HepG2 (cell line): ENCODE results near the gene ZNF334. TPM values are rescaled to one million over a fixed set of nuclear protein-coding genes. Genes with fewer than 3 reads are reported as not detected.

ENCODE experiments used
- AGO2 ChIP-seq: fragments of 200-400 bp; formaldehyde crosslinking; optimal IDR thresholded peaks from 2 replicates; pipeline ENCODE3; 2017; ENCODE audit warnings: mild to moderate bottlenecking, low read depth, low read length, moderate library complexity
- ARID2 ChIP-seq: sonication (generic); formaldehyde crosslinking; IDR thresholded peaks from 2 replicates; pipeline ENCODE4 v1.8.1; 2022; ENCODE audit warnings: mild to moderate bottlenecking, missing genetic modification reagents, borderline replicate concordance
- ELF4 ChIP-seq: sonication (generic); formaldehyde crosslinking; IDR thresholded peaks from 2 replicates; pipeline ENCODE4 v1.5.0; 2020; ENCODE audit warnings: missing genetic modification reagents, mild to moderate bottlenecking, moderate library complexity, borderline replicate concordance
- GFI1 ChIP-seq: sonication (generic); formaldehyde crosslinking; IDR thresholded peaks from 2 replicates; pipeline ENCODE4 v1.5.0; 2020; ENCODE audit warnings: missing genetic modification reagents, mild to moderate bottlenecking, borderline replicate concordance
- ISL2 ChIP-seq: sonication (generic); formaldehyde crosslinking; IDR thresholded peaks from 2 replicates; pipeline ENCODE4 v1.5.0; 2020; ENCODE audit warnings: missing genetic modification reagents
- MIXL1 ChIP-seq: IDR thresholded peaks from 2 replicates; pipeline ENCODE4 v1.6.1; 2016
- NCOA1 ChIP-seq: sonication (generic); formaldehyde crosslinking; IDR thresholded peaks from 2 replicates; pipeline ENCODE4 v1.9.0; 2021; ENCODE audit warnings: missing genetic modification reagents
- NFATC3 ChIP-seq: sonication (generic); formaldehyde crosslinking; IDR thresholded peaks from 2 replicates; pipeline ENCODE4 v1.5.1; 2020; ENCODE audit warnings: mild to moderate bottlenecking, missing genetic modification reagents
- NFE2L1 ChIP-seq: sonication (generic); formaldehyde crosslinking; IDR thresholded peaks from 2 replicates; pipeline ENCODE4 v1.4.0; 2020; ENCODE audit warnings: missing genetic modification reagents, mild to moderate bottlenecking, borderline replicate concordance
- PAF1 ChIP-seq: IDR thresholded peaks from 2 replicates; pipeline ENCODE4 v1.6.1; 2016; ENCODE audit warnings: missing genetic modification reagents, missing compliant biosample characterization
- PHF21A ChIP-seq: sonication (generic); formaldehyde crosslinking; IDR thresholded peaks from 2 replicates; pipeline ENCODE4 v1.5.0; 2020; ENCODE audit warnings: mild to moderate bottlenecking, missing genetic modification reagents
- PHF8 ChIP-seq: sonication (generic); formaldehyde crosslinking; IDR thresholded peaks from 2 replicates; pipeline ENCODE4 v1.5.0; 2020; ENCODE audit warnings: missing genetic modification reagents
- REXO4 ChIP-seq: sonication (generic); formaldehyde crosslinking; IDR thresholded peaks from 2 replicates; pipeline ENCODE4 v1.8.0; 2022; ENCODE audit warnings: missing genetic modification reagents, mild to moderate bottlenecking, borderline replicate concordance
- SRSF9 ChIP-seq: fragments of 200-400 bp; formaldehyde crosslinking; IDR thresholded peaks from 2 replicates; pipeline ENCODE4 v1.6.1; 2018; ENCODE audit warnings: borderline replicate concordance, mild to moderate bottlenecking, low read depth, low read length; ENCODE audit not compliant: insufficient read depth, poor library complexity, severe bottlenecking
- TEAD2 ChIP-seq: sonication (generic); formaldehyde crosslinking; IDR thresholded peaks from 2 replicates; pipeline ENCODE4 v1.9.0; 2021; ENCODE audit warnings: missing genetic modification reagents
- ZNF260 ChIP-seq: sonication (generic); formaldehyde crosslinking; IDR thresholded peaks from 2 replicates; pipeline ENCODE4 v1.4.0; 2020; ENCODE audit warnings: missing genetic modification reagents, low read depth, mild to moderate bottlenecking, borderline replicate concordance
- ZNF839 ChIP-seq: sonication (generic); formaldehyde crosslinking; IDR thresholded peaks from 2 replicates; pipeline ENCODE4 v1.4.0; 2020; ENCODE audit warnings: missing genetic modification reagents, mild to moderate bottlenecking, borderline replicate concordance
- ZNF879 ChIP-seq: sonication (generic); formaldehyde crosslinking; IDR thresholded peaks from 2 replicates; pipeline ENCODE4 v1.8.1; 2023; ENCODE audit warnings: missing genetic modification reagents
- polyA plus RNA-seq, 8 experiments: library from polyadenylated mRNA; depleted of rRNA in 3 of 8; stranded (reverse) in 7 of 8; unstranded in 1 of 8; fragments of >200 nt; fragmentation: Illumina TruSeq in 4 of 8; extraction: Trizol in 4 of 8; gene quantifications; 2 replicates each; pipeline versions ENCODE4 v1.2.1 to v1.2.3, GENCODE V29; 2011 to 2016; ENCODE audit warnings: low read depth in 4 of 8, missing spikeins in 1 of 8, mixed read lengths in 1 of 8; ENCODE audit not compliant: insufficient read depth in 1 of 8
- total RNA-seq, 5 experiments: library from RNA; depleted of rRNA; stranded (reverse); fragments of >200 nt; fragmentation: Illumina TruSeq; extraction: Trizol; gene quantifications; 2 replicates each; pipeline ENCODE4 v1.2.3, GENCODE V29; 2016; ENCODE audit warnings: low read depth in 1 of 5
- TF ChIP-seq, protein P1 (sequence below): sonication (generic); formaldehyde crosslinking; IDR thresholded peaks from 2 replicates; pipeline ENCODE4 v1.4.0; 2020; ENCODE audit warnings: missing genetic modification reagents
- TF ChIP-seq, protein P2 (sequence below): sonication (generic); formaldehyde crosslinking; IDR thresholded peaks from 2 replicates; pipeline ENCODE4 v1.4.0; 2020; ENCODE audit warnings: missing genetic modification reagents
- TF ChIP-seq, protein P3 (sequence below): sonication (generic); formaldehyde crosslinking; IDR thresholded peaks from 2 replicates; pipeline ENCODE4 v1.5.0; 2020; ENCODE audit warnings: missing genetic modification reagents
- TF ChIP-seq, protein P4 (sequence below): IDR thresholded peaks from 2 replicates; pipeline ENCODE4 v1.6.1; 2016
- TF ChIP-seq, protein P5 (sequence below): IDR thresholded peaks from 2 replicates; pipeline ENCODE4 v1.6.1; 2012; ENCODE audit warnings: low read depth, low read length, improper control_type of control experiment
- TF ChIP-seq, protein P6 (sequence below): sonication (generic); formaldehyde crosslinking; IDR thresholded peaks from 2 replicates; pipeline ENCODE4 v1.8.0; 2022; ENCODE audit warnings: mild to moderate bottlenecking, missing genetic modification reagents

The ZNF334 gene
- total and polyA plus RNA-seq, 2 of the 13 experiments (the other 11 are each of a cell fraction or from before 2014, with no cell fraction given): 4.8 to 7.8 TPM

DNA sequence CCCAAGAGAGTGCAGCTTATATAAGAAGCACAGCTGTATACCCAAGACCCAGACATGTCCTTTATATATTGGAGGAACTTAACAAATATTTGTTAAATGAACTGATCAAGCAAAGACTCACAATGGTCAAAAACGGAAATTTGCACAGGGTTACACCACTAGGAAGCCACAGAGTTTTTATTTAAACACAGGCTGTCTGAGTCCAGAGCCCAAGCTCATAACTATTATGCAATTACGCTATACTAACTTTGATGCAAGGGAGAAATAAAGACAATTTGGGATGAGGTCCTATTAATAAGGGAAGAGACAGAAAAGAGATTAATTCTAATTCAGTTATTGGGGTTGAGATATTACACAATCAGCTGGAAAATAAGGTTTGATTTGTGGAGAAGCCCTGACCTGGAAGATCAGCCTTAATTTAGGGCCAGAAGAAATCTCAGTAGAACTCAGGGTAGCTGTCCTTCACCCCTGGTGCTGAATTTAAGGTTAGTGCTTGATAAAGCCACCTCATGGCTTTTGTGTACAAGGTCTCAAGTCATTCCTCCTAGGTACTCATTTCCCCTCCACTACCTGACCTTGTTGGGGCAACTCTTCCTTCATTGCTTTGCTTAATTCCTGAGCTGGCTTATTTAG lies 10.5 kb upstream of the ZNF334 start (continued):
- TF ChIP-seq, protein P1, sequence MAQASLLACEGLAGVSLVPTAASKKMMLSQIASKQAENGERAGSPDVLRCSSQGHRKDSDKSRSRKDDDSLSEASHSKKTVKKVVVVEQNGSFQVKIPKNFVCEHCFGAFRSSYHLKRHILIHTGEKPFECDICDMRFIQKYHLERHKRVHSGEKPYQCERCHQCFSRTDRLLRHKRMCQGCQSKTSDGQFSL (CRISPR knock-in tag): no peak
- TF ChIP-seq PHF8 (CRISPR knock-in tag): no peak
- no peak for TF ChIP-seq ISL2
- no peak for TF ChIP-seq AGO2
- no peak for TF ChIP-seq ARID2 (CRISPR knock-in tag)
- TF ChIP-seq, protein P2, sequence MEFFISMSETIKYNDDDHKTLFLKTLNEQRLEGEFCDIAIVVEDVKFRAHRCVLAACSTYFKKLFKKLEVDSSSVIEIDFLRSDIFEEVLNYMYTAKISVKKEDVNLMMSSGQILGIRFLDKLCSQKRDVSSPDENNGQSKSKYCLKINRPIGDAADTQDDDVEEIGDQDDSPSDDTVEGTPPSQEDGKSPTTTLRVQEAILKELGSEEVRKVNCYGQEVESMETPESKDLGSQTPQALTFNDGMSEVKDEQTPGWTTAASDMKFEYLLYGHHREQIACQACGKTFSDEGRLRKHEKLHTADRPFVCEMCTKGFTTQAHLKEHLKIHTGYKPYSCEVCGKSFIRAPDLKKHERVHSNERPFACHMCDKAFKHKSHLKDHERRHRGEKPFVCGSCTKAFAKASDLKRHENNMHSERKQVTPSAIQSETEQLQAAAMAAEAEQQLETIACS: no peak
- no peak for TF ChIP-seq NFATC3 (CRISPR knock-in tag)
- TF ChIP-seq SRSF9: no peak
- no peak for TF ChIP-seq TEAD2 (CRISPR knock-in tag)
- TF ChIP-seq ZNF879 (CRISPR knock-in tag): no peak
- TF ChIP-seq, protein P3, sequence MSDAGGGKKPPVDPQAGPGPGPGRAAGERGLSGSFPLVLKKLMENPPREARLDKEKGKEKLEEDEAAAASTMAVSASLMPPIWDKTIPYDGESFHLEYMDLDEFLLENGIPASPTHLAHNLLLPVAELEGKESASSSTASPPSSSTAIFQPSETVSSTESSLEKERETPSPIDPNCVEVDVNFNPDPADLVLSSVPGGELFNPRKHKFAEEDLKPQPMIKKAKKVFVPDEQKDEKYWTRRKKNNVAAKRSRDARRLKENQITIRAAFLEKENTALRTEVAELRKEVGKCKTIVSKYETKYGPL (CRISPR knock-in tag): peak; percentile 92
- TF ChIP-seq ZNF260 (CRISPR knock-in tag): no peak
- peak; percentile 92 for TF ChIP-seq GFI1 (CRISPR knock-in tag)
- TF ChIP-seq NCOA1 (CRISPR knock-in tag): no peak
- TF ChIP-seq MIXL1 (CRISPR knock-in tag): peak; percentile 48; the same call in 1 of the 2 replicates
- TF ChIP-seq, protein P4, sequence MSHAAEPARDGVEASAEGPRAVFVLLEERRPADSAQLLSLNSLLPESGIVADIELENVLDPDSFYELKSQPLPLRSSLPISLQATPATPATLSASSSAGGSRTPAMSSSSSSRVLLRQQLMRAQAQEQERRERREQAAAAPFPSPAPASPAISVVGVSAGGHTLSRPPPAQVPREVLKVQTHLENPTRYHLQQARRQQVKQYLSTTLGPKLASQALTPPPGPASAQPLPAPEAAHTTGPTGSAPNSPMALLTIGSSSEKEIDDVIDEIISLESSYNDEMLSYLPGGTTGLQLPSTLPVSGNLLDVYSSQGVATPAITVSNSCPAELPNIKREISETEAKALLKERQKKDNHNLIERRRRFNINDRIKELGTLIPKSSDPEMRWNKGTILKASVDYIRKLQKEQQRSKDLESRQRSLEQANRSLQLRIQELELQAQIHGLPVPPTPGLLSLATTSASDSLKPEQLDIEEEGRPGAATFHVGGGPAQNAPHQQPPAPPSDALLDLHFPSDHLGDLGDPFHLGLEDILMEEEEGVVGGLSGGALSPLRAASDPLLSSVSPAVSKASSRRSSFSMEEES (CRISPR knock-in tag): peak; percentile 47; the same call in 1 of the 2 replicates
- TF ChIP-seq, protein P5, sequence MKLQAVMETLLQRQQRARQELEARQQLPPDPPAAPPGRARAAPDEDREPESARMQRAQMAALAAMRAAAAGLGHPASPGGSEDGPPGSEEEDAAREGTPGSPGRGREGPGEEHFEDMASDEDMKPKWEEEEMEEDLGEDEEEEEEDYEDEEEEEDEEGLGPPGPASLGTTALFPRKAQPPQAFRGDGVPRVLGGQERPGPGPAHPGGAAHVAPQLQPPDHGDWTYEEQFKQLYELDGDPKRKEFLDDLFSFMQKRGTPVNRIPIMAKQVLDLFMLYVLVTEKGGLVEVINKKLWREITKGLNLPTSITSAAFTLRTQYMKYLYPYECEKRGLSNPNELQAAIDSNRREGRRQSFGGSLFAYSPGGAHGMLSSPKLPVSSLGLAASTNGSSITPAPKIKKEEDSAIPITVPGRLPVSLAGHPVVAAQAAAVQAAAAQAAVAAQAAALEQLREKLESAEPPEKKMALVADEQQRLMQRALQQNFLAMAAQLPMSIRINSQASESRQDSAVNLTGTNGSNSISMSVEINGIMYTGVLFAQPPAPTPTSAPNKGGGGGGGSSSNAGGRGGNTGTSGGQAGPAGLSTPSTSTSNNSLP: peak; percentile 73; the same call in 1 of the 2 replicates
- no peak for TF ChIP-seq ELF4 (CRISPR knock-in tag)
- no peak for TF ChIP-seq PAF1
- peak; percentile 46 for TF ChIP-seq PHF21A (CRISPR knock-in tag)
- no peak for TF ChIP-seq REXO4
- TF ChIP-seq, protein P6, sequence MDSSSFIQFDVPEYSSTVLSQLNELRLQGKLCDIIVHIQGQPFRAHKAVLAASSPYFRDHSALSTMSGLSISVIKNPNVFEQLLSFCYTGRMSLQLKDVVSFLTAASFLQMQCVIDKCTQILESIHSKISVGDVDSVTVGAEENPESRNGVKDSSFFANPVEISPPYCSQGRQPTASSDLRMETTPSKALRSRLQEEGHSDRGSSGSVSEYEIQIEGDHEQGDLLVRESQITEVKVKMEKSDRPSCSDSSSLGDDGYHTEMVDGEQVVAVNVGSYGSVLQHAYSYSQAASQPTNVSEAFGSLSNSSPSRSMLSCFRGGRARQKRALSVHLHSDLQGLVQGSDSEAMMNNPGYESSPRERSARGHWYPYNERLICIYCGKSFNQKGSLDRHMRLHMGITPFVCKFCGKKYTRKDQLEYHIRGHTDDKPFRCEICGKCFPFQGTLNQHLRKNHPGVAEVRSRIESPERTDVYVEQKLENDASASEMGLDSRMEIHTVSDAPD (CRISPR knock-in tag): no peak
- TF ChIP-seq NFE2L1: no peak
- no peak for TF ChIP-seq ZNF839 (CRISPR knock-in tag)
